Gastrocnemius medialis (tissue), 4 donors: ENCODE results near the gene CHST8. TPM values are rescaled to one million over a fixed set of nuclear protein-coding genes. Genes with fewer than 3 reads are reported as not detected.

Source experiments
- ATAC-seq, 2 donors: fragments of 150-250 bp; one replicate each; pipeline ENCODE4 v1.9.1; 2016
- DNase-seq, 2 donors: peaks; one replicate each; pipeline ENCODE4 v3.0.0-alpha.2; 2019
- H3K27ac ChIP-seq, 4 donors: fragments of 200-600 bp; sonication (generic); 1 replicate in 1 of 4; 2 replicates in 3 of 4; pipeline ENCODE4 v1.5.1; 2016 to 2018; ENCODE audit warnings: mild to moderate bottlenecking in 2 of 4, moderate library complexity in 1 of 4
- H3K27me3 ChIP-seq, 3 donors: fragments of 200-600 bp; sonication (generic) in 2 of 3; 1 replicate in 1 of 3; 2 replicates in 2 of 3; pipeline versions ENCODE4 v1.5.1 to v1.6.0; 2016 to 2019; ENCODE audit warnings: mild to moderate bottlenecking in 1 of 3, moderate library complexity in 1 of 3
- H3K36me3 ChIP-seq, 2 donors: fragments of 200-600 bp; sonication (generic) in 1 of 2; one replicate each; pipeline ENCODE4 v1.5.1; 2017 to 2018
- H3K4me1 ChIP-seq, 2 donors: fragments of 200-600 bp; sonication (generic) in 1 of 2; one replicate each; pipeline ENCODE4 v1.5.1; 2016 to 2017; ENCODE audit warnings: mild to moderate bottlenecking in 2 of 2
- H3K4me3 ChIP-seq, 4 donors: fragments of 200-600 bp; sonication (generic) in 3 of 4; 1 replicate in 1 of 4; 2 replicates in 3 of 4; pipeline ENCODE4 v1.5.1; 2016 to 2019; ENCODE audit warnings: mild to moderate bottlenecking in 2 of 4
- H3K9me3 ChIP-seq, 3 donors: fragments of 200-600 bp; sonication (generic) in 2 of 3; 1 replicate in 1 of 3; 2 replicates in 2 of 3; pipeline ENCODE4 v1.5.1; 2016 to 2019
- POLR2A ChIP-seq, 2 donors: fragments of 450-650 bp; IDR thresholded peaks; one replicate each; pipeline ENCODE4 v1.6.1; 2017; ENCODE audit warnings: antibody characterized with exemption in 2 of 2, mild to moderate bottlenecking in 2 of 2, moderate library complexity in 2 of 2
- in situ Hi-C, 4 donors: fragments of 200-750 bp; cut with MboI; loops; one replicate each; pipeline versions ENCODE4 v1.15.0 to v1.8.0; 2017; ENCODE audit warnings: low sequenced_read_pairs in 4 of 4
- intact Hi-C: fragments of 100-400 bp; cut with DNase I; formaldehyde crosslinking; loops from one replicate; pipeline ENCODE4 v1.15.1; 2023; ENCODE audit warnings: low total_unique reads
- total RNA-seq, 4 donors: library from RNA; depleted of rRNA; stranded (reverse); fragments of >200 nt; gene quantifications; one replicate each; pipeline versions ENCODE4 v1.1.0 to v1.2.3, GENCODE V29; 2016
- TF ChIP-seq, protein P1 (sequence below), 5 experiments: fragments of 450-650 bp in 3 of 5; fragments of 200-600 bp in 2 of 5; sonication (generic) in 2 of 5; IDR thresholded peaks in 4 of 5; conservative IDR thresholded peaks in 1 of 5; 1 replicate in 4 of 5; 2 replicates in 1 of 5; pipeline ENCODE4 v1.5.1; 2016 to 2019; ENCODE audit warnings: antibody characterized with exemption in 5 of 5, mild to moderate bottlenecking in 3 of 5, moderate library complexity in 3 of 5

Gene CHST8
- total RNA-seq, 4 donors from 2014 or later: 0.29 to 0.46 TPM; not detected in 2

DNA sequence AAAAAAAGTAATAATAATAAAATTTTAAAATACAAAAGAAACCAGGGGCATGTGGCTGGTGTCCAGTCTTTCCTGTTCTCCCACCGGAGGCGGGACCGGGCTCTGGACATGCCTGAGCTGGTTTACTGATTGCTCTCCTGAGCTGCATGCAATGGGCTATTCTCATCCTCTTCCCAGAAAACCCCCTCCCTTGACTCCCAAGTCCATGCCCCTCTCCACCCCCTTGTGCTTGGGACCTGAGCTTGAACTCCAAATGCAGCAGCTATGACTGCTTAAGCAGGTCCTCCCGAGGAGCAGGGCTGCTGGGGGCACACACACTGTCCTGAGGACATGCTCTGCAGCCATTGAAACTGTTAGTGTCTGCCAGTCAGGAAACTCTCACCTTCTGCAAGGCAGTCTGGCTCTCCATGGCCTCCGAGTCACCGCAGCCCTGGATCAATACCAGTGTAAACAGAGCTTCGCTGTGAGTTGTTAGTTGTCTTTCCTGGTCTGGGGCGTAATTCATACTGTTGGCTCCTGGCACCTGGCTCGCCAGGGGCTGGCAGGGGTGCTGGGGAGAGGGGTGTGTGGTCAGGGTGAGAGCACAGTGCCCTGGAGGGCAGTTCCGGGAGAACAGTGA lies 41.6 kb upstream of the CHST8 start:
- H3K4me1 ChIP-seq: no peaks in the 10 kb centered on the region
- no peak for ATAC-seq

DNA sequence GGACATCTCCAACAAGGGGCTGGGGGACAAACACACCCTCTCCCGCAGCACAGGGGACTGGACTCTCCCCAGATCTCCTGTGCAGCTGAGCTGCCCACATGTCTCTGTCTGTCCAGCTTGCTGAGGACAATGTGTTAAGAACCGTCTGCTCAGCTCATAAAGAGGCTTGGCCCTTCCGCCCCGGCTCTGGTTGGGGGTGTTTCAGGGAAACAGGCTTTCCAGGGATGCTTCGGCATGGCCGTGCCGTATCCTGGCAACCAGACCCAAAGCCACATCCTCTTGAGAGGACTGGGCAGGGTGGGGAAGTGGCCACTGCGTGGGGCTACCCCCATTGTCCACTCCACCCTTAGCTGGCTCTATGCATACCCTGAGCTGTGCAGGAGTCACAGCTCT lies 41.1 kb upstream of the CHST8 start:
- Histone ChIP-seq H3K27me3 (no peaks in the 10 kb centered on the region), H3K36me3 (no peaks in the 10 kb centered on the region), H3K4me3 (no peak overlapping the region), H3K27ac (no peak overlapping the region), H3K9me3 (no peaks in the 10 kb centered on the region), H3K4me1 (no peaks in the 10 kb centered on the region)
- in situ Hi-C loops: no loop called here
- no peak for DNase-seq
- intact Hi-C loops: no loop called here
- TF ChIP-seq POLR2A (IDR thresholded peaks at IDR 0.05): no peak
- TF ChIP-seq, protein P1, sequence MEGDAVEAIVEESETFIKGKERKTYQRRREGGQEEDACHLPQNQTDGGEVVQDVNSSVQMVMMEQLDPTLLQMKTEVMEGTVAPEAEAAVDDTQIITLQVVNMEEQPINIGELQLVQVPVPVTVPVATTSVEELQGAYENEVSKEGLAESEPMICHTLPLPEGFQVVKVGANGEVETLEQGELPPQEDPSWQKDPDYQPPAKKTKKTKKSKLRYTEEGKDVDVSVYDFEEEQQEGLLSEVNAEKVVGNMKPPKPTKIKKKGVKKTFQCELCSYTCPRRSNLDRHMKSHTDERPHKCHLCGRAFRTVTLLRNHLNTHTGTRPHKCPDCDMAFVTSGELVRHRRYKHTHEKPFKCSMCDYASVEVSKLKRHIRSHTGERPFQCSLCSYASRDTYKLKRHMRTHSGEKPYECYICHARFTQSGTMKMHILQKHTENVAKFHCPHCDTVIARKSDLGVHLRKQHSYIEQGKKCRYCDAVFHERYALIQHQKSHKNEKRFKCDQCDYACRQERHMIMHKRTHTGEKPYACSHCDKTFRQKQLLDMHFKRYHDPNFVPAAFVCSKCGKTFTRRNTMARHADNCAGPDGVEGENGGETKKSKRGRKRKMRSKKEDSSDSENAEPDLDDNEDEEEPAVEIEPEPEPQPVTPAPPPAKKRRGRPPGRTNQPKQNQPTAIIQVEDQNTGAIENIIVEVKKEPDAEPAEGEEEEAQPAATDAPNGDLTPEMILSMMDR (IDR thresholded peaks at IDR 0.05 in 4 of 5, conservative IDR thresholded peaks at IDR 0.05 in 1 of 5): no peak
- ATAC-seq: no peak

More for the DNA sequence above, 41.6 kb upstream of the CHST8 start:
- Histone ChIP-seq H3K4me3 (no peak overlapping the region), H3K9me3 (no peaks in the 10 kb centered on the region), H3K36me3 (no peaks in the 10 kb centered on the region), H3K27ac (no peak overlapping the region), H3K27me3 (no peaks in the 10 kb centered on the region)
- intact Hi-C loops: no loop called here
- in situ Hi-C loops: no loop called here
- no peak for DNase-seq
- TF ChIP-seq, protein P1 (IDR thresholded peaks at IDR 0.05 in 4 of 5, conservative IDR thresholded peaks at IDR 0.05 in 1 of 5): no peak
- TF ChIP-seq POLR2A (IDR thresholded peaks at IDR 0.05): no peak

DNA sequence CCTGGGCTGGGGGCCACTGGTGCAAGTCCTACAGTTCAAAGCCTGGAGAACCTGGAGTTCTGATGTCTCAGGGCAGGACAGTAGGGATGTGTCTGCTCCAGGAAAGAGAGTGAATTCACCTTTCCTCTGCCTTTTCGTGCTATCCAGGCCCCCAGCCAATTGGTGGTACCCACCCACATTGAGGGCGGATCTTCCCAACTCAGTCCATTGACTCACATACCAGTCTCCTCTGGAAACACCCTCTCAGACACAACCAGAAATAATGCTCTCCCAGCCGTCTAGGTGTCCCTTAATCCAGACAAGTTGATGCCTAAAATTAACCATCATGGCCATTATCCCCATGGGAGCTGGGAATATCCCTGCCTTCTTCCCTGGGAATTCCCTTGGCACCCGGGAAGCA lies 38.8 kb upstream of the CHST8 start:
- ATAC-seq (no peak), DNase-seq (no peak)
- Histone ChIP-seq H3K9me3 (no peaks in the 10 kb centered on the region), H3K4me3 (no peak overlapping the region), H3K4me1 (no peaks in the 10 kb centered on the region), H3K36me3 (no peaks in the 10 kb centered on the region), H3K27me3 (no peaks in the 10 kb centered on the region), H3K27ac (no peak overlapping the region)
- TF ChIP-seq POLR2A (IDR thresholded peaks at IDR 0.05): no peak
- TF ChIP-seq, protein P1 (IDR thresholded peaks at IDR 0.05 in 4 of 5, conservative IDR thresholded peaks at IDR 0.05 in 1 of 5): no peak
- in situ Hi-C loops: no loop called here
- intact Hi-C loops: no loop called here

DNA sequence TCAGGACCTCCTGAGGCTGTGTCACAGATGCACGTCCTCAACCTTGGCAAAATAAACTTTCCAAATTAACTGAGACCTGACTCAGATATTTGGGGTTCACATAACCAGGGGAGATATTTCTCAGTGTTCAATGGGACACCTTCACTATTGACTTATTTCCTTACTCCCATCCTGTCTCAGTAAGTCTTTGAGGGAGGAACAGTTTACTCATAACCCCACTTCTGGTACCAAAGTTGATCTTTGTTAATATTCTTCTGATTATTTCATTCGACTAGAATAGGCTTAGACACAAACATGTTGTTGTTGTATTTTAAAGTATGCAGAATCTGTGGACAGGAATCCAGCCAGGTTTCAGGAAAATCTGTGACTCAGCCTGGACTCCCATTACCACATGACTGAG lies 34.6 kb upstream of the CHST8 start:
- Histone ChIP-seq H3K9me3 (no peaks in the 10 kb centered on the region), H3K4me3 (no peak overlapping the region), H3K27me3 (no peaks in the 10 kb centered on the region), H3K4me1 (no peaks in the 10 kb centered on the region), H3K27ac (no peak overlapping the region), H3K36me3 (no peaks in the 10 kb centered on the region)
- ATAC-seq (no peak), DNase-seq (no peak)
- intact Hi-C loops (no loop called here), in situ Hi-C loops (no loop called here)
- TF ChIP-seq POLR2A (IDR thresholded peaks at IDR 0.05): no peak
- TF ChIP-seq, protein P1 (IDR thresholded peaks at IDR 0.05 in 4 of 5, conservative IDR thresholded peaks at IDR 0.05 in 1 of 5): no peak

DNA sequence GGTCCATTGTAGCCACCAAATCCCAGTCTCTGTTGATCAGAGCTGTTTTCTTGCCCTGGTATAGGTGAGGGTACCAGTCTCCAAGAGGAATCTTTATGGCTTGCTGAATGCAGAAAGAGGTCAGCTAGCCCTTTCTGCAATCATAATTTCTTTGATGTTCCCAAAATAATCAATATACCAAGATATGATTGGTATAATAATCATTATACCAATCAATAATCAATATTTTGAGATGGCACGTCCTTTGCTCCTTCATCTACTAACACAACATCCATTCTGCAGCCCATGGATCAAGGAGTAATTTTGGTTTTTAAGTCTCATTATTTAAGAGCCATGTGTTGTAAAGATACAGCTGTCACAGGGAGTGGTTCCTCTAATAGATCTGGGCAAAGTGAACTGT lies 31.5 kb upstream of the CHST8 start:
- ATAC-seq: no peak
- Histone ChIP-seq H3K36me3 (no peaks in the 10 kb centered on the region), H3K9me3 (no peaks in the 10 kb centered on the region), H3K4me3 (no peak overlapping the region), H3K27me3 (peaks cover 0 to 3% (median 0%) of the 10 kb centered on the region in 3 donors), H3K4me1 (no peaks in the 10 kb centered on the region), H3K27ac (no peak overlapping the region)
- in situ Hi-C loops: no loop called here
- DNase-seq: no peak
- intact Hi-C loops: no loop called here
- no peak for TF ChIP-seq POLR2A (IDR thresholded peaks at IDR 0.05)
- TF ChIP-seq, protein P1 (IDR thresholded peaks at IDR 0.05 in 4 of 5, conservative IDR thresholded peaks at IDR 0.05 in 1 of 5): no peak
